ENCODE results near the gene NDUFS6.
A peak's percentile ranks its signal among the peaks of the same experiment; 100 is the strongest.

NDUFS6 gene

DNA sequence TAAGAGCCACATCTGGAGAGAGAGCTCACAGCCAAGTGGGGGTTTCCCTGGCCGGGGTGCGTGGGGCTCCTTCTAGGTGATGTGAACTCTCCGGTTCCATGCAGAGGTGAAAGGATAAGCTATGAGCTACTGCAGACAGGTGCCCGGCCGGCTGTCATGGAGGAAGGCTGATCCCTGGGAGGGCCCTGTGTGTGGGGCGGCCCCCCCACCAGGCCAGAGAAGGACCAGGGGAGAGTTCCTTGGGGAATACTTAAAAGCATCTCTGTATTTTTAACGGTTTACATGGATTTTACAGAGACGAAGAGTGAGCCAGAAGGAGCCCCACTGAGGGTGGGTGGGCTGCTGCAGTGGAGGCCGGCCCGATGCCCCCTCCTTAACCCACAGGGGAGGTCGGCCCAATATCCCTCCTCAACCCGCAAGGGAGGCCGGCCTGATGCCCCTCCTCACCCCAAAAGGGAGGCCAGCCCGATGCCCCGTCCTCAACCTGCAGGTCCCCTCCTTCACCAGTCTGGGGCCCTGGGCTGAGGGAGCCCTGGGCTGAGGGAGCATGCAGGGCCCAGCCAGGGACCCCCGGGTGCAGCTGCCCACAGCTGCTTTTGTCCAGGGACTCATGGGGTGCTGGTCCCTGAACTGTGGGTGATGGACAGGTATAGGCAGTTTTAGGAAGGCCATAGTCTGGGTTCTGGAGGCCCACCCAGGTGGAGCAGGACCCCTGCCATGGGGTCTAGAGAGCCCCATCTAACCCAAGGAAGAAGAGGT lies 33.5 kb upstream of the NDUFS6 start:
- DNase-seq, result no peak

DNA sequence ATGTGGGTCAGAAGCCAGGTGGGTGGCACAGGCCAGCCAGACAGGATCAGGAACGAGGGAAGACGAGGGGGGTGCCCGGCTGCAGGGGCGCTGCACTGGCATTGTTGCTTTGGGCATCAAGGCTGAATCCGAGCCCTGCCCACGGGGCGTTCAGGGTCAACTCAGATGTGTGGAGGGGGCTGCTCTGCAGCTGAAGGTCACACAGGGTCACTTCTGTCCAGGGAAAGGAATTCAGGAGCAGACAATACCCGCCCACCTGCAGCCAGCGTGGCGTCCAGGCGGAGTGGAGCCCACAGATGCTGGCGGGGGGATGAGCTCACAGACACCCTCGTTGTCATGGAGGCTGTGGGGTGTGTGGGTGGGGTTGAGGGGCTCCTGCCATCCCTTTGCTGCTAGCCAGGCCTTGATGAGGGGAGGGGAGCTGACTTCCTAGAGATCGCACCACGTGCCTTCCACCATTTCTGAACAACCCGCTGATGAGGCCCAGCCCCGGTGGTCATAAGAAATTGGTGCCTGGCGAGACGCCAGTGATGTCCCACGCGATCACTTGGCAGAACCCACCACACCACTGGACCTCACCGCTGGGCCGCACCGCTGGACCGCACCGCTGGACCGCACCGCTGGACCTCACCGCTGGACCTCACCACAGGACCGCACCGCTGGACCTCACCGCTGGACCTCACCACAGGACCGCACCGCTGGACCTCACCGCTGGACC lies 32.8 kb upstream of the NDUFS6 start:
- DNase-seq, result no peak

GRCh38 chr5:1769017-1769640 lies 32.1 kb upstream of the NDUFS6 start:
- DNase-seq, result no peak

- DNase-seq, result no peak
Measured at GRCh38 chr5:1769752-1770442, 31.3 kb upstream of the NDUFS6 start.

GRCh38 chr5:1770443-1770802 lies 30.8 kb upstream of the NDUFS6 start:
- DNase-seq, result no peak

DNA sequence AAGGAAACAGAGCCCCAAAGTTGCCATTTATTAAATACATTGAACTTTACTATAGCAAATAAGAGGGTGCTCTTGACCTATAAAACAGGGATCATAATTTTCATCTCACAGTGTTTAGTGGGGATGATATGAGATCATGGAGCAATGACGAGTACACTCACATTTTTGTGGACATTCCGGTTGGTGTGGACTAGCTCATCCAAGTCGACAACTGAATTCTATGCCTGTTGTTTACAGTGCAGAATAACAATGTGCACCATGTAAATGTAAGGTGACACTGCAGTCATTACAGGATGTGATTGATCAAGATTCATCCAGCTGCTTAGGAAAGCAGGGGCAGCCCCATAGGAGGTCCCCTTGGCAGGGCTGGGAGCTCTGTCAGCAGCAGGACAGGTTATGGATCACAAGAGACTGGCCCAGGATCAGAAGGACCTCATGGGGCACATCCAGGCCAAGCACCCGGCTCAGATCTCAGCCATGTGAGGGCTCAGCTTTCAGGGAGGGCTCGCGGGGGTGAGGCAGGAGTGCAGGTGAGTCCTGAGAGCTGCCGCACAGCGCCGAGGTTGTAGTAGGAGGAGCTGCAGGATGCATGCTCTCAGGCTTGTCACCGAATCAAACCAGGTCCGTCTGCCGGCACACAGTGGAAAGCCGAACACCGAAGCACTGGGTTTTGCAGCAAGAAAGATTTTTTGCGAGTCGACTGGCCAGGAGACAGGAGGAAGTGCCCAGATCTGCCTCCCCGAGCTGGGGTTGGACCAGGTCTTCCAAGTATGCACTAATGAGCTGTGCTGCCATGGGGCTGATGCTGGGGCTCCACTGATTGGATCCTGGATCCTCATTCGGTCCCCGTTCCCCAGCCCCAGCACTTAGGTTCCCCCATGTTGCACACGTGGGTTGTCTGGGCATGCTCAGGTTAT lies 29.8 kb upstream of the NDUFS6 start:
- DNase-seq, result no peak

GRCh38 chr5:1772634-1773033 lies 28.6 kb upstream of the NDUFS6 start:
- peak; percentile 13 for DNase-seq

DNA sequence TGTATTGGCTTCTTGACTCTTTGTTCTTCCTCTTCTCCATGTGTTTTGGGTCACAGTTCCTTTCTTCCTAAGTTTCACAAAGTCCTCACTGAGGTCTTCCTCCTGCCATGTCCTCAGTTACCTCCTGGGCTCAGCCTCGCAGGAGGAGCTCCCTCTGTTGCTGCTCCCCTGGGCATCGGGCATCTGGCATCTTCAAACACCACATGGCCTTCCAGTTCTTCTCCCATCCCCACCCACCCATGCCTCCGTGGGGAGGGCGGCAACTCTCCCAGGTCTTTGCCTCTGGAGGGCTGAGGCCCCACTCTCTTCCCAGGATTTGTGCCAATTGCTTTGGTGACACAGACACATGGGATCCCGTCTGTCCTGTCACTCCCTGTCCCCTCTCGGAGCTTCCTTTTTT lies 24.4 kb upstream of the NDUFS6 start:
- DNase-seq, result no peak

- DNase-seq, result no peak
Measured at GRCh38 chr5:1777281-1778137, 23.7 kb upstream of the NDUFS6 start.

- DNase-seq, result no peak
Measured at GRCh38 chr5:1778138-1779020, 22.8 kb upstream of the NDUFS6 start.

GRCh38 chr5:1779021-1779680 lies 22.1 kb upstream of the NDUFS6 start:
- DNase-seq, result no peak

DNA sequence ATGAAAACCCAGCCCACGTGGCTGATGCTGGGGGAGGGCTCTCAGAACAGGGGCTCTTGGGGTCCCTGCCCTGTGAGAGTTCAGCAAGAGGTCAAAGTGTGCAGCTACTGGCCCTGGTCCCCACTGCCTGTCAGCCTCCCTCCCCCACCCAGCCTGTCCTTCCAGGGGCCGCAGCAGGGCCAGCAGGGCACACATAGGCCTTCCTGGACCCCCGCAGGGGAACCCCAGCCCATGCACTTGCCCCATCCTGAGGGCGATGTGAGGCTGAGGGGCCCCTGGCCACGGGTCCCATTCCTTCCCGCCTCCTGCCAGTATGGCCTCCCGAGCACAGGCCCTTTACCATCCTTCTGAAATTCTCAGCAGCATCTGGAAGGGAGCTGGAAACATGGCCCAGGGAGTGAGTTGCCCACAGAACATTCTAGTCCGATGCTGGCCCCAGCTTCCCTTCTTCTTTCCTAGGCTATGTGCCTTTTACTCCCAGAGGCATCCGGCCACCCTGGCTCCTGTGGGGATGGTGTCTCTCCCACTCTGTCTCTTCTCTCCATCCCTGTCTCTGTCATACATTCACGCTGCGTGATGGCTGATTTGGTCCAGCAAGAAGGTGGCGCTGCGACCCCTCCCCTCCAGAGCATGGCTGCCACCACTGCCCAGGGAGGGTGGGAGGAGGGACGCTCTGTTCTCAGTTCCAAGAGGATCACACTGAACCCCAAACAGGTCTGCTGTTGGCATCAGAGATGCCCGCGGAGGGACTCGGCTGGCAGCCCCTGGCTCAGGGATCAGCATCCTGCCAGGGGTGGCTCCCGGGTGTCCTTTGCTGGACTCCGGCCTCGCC lies 21.2 kb upstream of the NDUFS6 start:
- DNase-seq, result no peak

DNA sequence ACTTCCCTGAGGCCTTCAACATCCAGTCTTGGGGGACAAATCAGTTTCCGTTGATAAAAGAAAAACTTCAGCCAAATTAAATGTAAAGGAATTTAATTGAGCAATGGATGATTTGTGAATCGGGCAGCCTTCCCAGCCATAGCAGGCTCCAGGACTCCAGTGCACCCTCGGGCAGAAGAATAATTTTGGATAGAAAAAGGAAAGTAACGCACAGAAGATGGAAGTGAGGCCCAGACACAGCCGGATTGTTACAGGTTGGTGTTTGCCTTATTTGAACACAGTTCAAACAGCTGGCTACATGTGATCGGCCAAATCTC lies 20.6 kb upstream of the NDUFS6 start:
- no peak for DNase-seq

- no peak for DNase-seq
Measured at GRCh38 chr5:1781107-1781506, 20.1 kb upstream of the NDUFS6 start.

DNA sequence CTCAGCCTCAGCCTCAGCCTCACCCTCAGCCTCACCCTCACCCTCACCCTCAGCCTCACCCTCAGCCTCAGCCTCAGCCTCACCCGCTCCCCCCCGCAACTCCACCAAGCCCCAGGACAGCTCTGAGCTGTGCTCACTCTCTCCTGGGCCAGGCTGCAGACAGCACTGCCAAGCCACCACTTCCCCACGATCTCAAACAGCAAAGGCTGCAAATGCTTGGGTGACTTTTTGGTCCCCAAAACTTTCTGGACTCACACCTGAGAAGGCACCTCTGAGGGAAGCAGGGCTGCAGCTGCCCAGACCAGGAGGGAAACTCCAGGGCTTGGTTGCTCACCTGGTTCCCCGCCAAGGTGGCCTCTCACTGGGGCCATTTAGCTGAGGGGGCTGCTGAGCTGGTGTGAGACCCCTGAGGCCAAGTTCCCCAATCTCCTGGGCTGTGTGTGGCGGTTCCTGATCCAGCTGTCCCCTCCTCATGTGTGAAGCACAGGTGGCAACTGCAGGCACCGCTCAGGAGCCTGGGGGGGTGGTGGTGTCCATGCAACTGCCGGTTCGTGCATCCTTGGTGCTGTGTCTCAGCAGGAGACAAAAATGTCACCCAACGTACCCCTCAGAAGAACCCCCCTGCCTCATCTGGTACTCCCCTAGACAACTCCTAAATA lies 19.4 kb upstream of the NDUFS6 start:
- no peak for DNase-seq

GRCh38 chr5:1782385-1783215 lies 18.6 kb upstream of the NDUFS6 start:
- DNase-seq, result no peak

GRCh38 chr5:1783216-1783554 lies 18.0 kb upstream of the NDUFS6 start:
- peak; percentile 25 for DNase-seq
